22Rv1 (cell line): ENCODE measurements around the gene SUSD3.

Experiments
- H3K27ac ChIP-seq: fragments of 450-650 bp; 2 replicates; pipeline ENCODE4 v1.5.1; 2017
- CTCF ChIP-seq: fragments of 450-650 bp; IDR thresholded peaks from 2 replicates; pipeline ENCODE4 v1.5.1; 2017; ENCODE audit warnings: mild to moderate bottlenecking
- ZFX ChIP-seq: fragments of 450-650 bp; IDR thresholded peaks from 2 replicates; pipeline ENCODE4 v1.6.1; 2017; ENCODE audit warnings: antibody characterized with exemption, borderline replicate concordance

SUSD3 gene

GRCh38 chr9:93105620-93106019, 47.1 kb downstream of the SUSD3 start:
- no peak overlapping the region for H3K27ac ChIP-seq
- TF ChIP-seq ZFX (no peak), CTCF (no peak)

GRCh38 chr9:93107151-93107824, 48.8 kb downstream of the SUSD3 start:
- no peak for TF ChIP-seq ZFX
- TF ChIP-seq CTCF: no peak
- no peak overlapping the region for H3K27ac ChIP-seq

- H3K27ac ChIP-seq: no peak overlapping the region
- TF ChIP-seq CTCF (no peak), ZFX (no peak)
These were observed 49.3 kb downstream of the SUSD3 start for GRCh38 chr9:93107825-93108161.

- H3K27ac ChIP-seq: no peak overlapping the region
- no peak for TF ChIP-seq ZFX
- no peak for TF ChIP-seq CTCF
These were observed 50.0 kb downstream of the SUSD3 start for GRCh38 chr9:93108291-93109041.

- TF ChIP-seq CTCF (no peak), ZFX (no peak)
- no peak overlapping the region for H3K27ac ChIP-seq
These were observed 51.9 kb downstream of the SUSD3 start for GRCh38 chr9:93110311-93110855.

- no peak for TF ChIP-seq ZFX
- TF ChIP-seq CTCF: no peak
- H3K27ac ChIP-seq: no peak overlapping the region
These were observed 52.5 kb downstream of the SUSD3 start for GRCh38 chr9:93111001-93111370.

- no peak overlapping the region for H3K27ac ChIP-seq
These were observed 53.0 kb downstream of the SUSD3 start for GRCh38 chr9:93111371-93112115.

More at GRCh38 chr9:93111371-93112115, 53.0 kb downstream of the SUSD3 start:
- TF ChIP-seq ZFX: no peak
- TF ChIP-seq CTCF: no peak
